ENCODE measurements around the gene ATXN3L. TPM values are rescaled to one million over a fixed set of nuclear protein-coding genes. Genes with fewer than 3 reads are reported as not detected.
"Not testable (repeated sequence)": the region's sequence is repeated elsewhere in the genome, so short reads cannot be mapped to it uniquely, and the experiment has no call there.

The ATXN3L gene
- total RNA-seq, 1 experiment from 2014 or later: not detected

GRCh38 chrX:13309631-13310030 lies 10.2 kb downstream of the ATXN3L start:
- no peak overlapping the region for H3K4me3 Mint-ChIP-seq (ENCODE audit: low read depth, unreplicated experiment)
- intact Hi-C loops (cut with micrococcal nuclease; ENCODE audit: unreplicated experiment): no loop called here
- no peak for DNase-seq
- H3K36me3 Mint-ChIP-seq (ENCODE audit: insufficient read depth, unreplicated experiment): peaks cover 6% of the 10 kb centered on the region
- BruUV-seq (replicated peaks): no TSS peak
- no peaks in the 10 kb centered on the region for H3K27me3 Mint-ChIP-seq (ENCODE audit: unreplicated experiment)
- H3K9me3 Mint-ChIP-seq (ENCODE audit: low read depth, unreplicated experiment): no peaks in the 10 kb centered on the region
- H3K27ac Mint-ChIP-seq (ENCODE audit: unreplicated experiment): no peak overlapping the region
- no peak for TF ChIP-seq CTCF (IDR thresholded peaks at IDR 0.05; ENCODE audit: unreplicated experiment)
- CTCF ChIA-PET: no interaction called here
- no peaks in the 10 kb centered on the region for H3K4me1 Mint-ChIP-seq (ENCODE audit: low read depth, unreplicated experiment)

GRCh38 chrX:13307041-13307440 lies 12.8 kb downstream of the ATXN3L start:
- no TSS peak for BruUV-seq (replicated peaks)
- Mint-ChIP-seq H3K9me3 (ENCODE audit: low read depth, unreplicated experiment) (no peaks in the 10 kb centered on the region), H3K27me3 (ENCODE audit: unreplicated experiment) (no peaks in the 10 kb centered on the region), H3K4me3 (ENCODE audit: low read depth, unreplicated experiment) (no peak overlapping the region), H3K4me1 (ENCODE audit: low read depth, unreplicated experiment) (peaks cover 15% of the 10 kb centered on the region), H3K27ac (ENCODE audit: unreplicated experiment) (no peak overlapping the region), H3K36me3 (ENCODE audit: insufficient read depth, unreplicated experiment) (peaks cover 6% of the 10 kb centered on the region)
- CTCF ChIA-PET: no interaction called here
- TF ChIP-seq CTCF (IDR thresholded peaks at IDR 0.05; ENCODE audit: unreplicated experiment): no peak
- no peak for DNase-seq
- intact Hi-C loops (cut with micrococcal nuclease; ENCODE audit: unreplicated experiment): no loop called here

GRCh38 chrX:13305108-13305507 lies 14.7 kb downstream of the ATXN3L start:
- DNase-seq: no peak
- H3K27ac Mint-ChIP-seq (ENCODE audit: unreplicated experiment): no peak overlapping the region
- H3K4me3 Mint-ChIP-seq (ENCODE audit: low read depth, unreplicated experiment): no peak overlapping the region
- H3K4me1 Mint-ChIP-seq (ENCODE audit: low read depth, unreplicated experiment): peaks cover 17% of the 10 kb centered on the region
- intact Hi-C loops (cut with micrococcal nuclease; ENCODE audit: unreplicated experiment): no loop called here
- no peaks in the 10 kb centered on the region for H3K9me3 Mint-ChIP-seq (ENCODE audit: low read depth, unreplicated experiment)
- H3K27me3 Mint-ChIP-seq (ENCODE audit: unreplicated experiment): no peaks in the 10 kb centered on the region
- BruUV-seq (replicated peaks): no TSS peak
- no peak for TF ChIP-seq CTCF (IDR thresholded peaks at IDR 0.05; ENCODE audit: unreplicated experiment)
- H3K36me3 Mint-ChIP-seq (ENCODE audit: insufficient read depth, unreplicated experiment): no peaks in the 10 kb centered on the region
- CTCF ChIA-PET: no interaction called here

GRCh38 chrX:13304052-13304451 lies 15.8 kb downstream of the ATXN3L start:
- no peak for TF ChIP-seq CTCF (IDR thresholded peaks at IDR 0.05; ENCODE audit: unreplicated experiment)
- intact Hi-C loops (cut with micrococcal nuclease; ENCODE audit: unreplicated experiment): no loop called here
- Mint-ChIP-seq H3K4me3 (ENCODE audit: low read depth, unreplicated experiment) (no peak overlapping the region), H3K4me1 (ENCODE audit: low read depth, unreplicated experiment) (peaks cover 17% of the 10 kb centered on the region), H3K9me3 (ENCODE audit: low read depth, unreplicated experiment) (no peaks in the 10 kb centered on the region), H3K27ac (ENCODE audit: unreplicated experiment) (no peak overlapping the region), H3K36me3 (ENCODE audit: insufficient read depth, unreplicated experiment) (no peaks in the 10 kb centered on the region), H3K27me3 (ENCODE audit: unreplicated experiment) (no peaks in the 10 kb centered on the region)
- CTCF ChIA-PET: interaction anchor here (0.7 kb wide), 1 partner anchor 294 kb away, joined by 4 read pairs; no protein-coding TSS in a partner anchor
- BruUV-seq (replicated peaks): no TSS peak
- no peak for DNase-seq

GRCh38 chrX:13303248-13303647 lies 16.6 kb downstream of the ATXN3L start:
- BruUV-seq (replicated peaks); intact Hi-C loops (cut with micrococcal nuclease; ENCODE audit: unreplicated experiment); CTCF ChIA-PET; H3K9me3 Mint-ChIP-seq (ENCODE audit: low read depth, unreplicated experiment); DNase-seq; H3K27me3 Mint-ChIP-seq (ENCODE audit: unreplicated experiment); H3K27ac Mint-ChIP-seq (ENCODE audit: unreplicated experiment); H3K4me3 Mint-ChIP-seq (ENCODE audit: low read depth, unreplicated experiment); H3K36me3 Mint-ChIP-seq (ENCODE audit: insufficient read depth, unreplicated experiment): not testable (repeated sequence)
- H3K4me1 Mint-ChIP-seq (ENCODE audit: low read depth, unreplicated experiment): peaks cover 17% of the 10 kb centered on the region

Measured in Calu3 (cell line).